SK-N-MC (cell line): ENCODE results near the gene SERPINB7.

Experiments used
- EZH2 ChIP-seq: fragments of 200-600 bp; sonication (generic); IDR thresholded peaks from one replicate; pipeline ENCODE4 v1.6.1; 2017; ENCODE audit warnings: antibody characterized with exemption
- POLR2AphosphoS5 ChIP-seq: IDR thresholded peaks from 2 replicates; pipeline ENCODE4 v1.6.1; 2012; ENCODE audit warnings: mild to moderate bottlenecking, low read depth, low read length, borderline replicate concordance

- TF ChIP-seq POLR2AphosphoS5 (no peak), EZH2 (no peak)
Measured at GRCh38 chr18:63818212-63818611, 43.0 kb downstream of the SERPINB7 start.
